HEK293 (cell line): ENCODE results near the gene SLC25A17.

Source experiments
- CTCF ChIA-PET: fragments of 350-600 bp; formaldehyde crosslinking; extraction: SDS; loops from one replicate; lab custom pipeline; 2021; ENCODE audit warnings: antibody characterized with exemption; lab: Yijun Ruan, JAX
- POLR2A ChIA-PET: fragments of 300-600 bp; formaldehyde crosslinking; extraction: SDS; loops from one replicate; lab custom pipeline; 2020; ENCODE audit warnings: antibody characterized with exemption, inconsistent platforms; lab: Yijun Ruan, JAX
- H3K27ac ChIP-seq: fragments of 200-500 bp; sonication (Bioruptor generic); 2 replicates; pipeline ENCODE4 v1.5.1; 2014; ENCODE audit warnings: low read depth, low read length, control low read depth, inconsistent platforms; ENCODE audit errors: extremely low read depth
- H3K36me3 ChIP-seq, 2 experiments: fragments of 200-500 bp in 1 of 2; sonication (Bioruptor generic) in 1 of 2; 1 replicate in 1 of 2; 2 replicates in 1 of 2; pipeline ENCODE4 v1.5.1; 2014 to 2017; ENCODE audit warnings: inconsistent platforms in 2 of 2, low read length in 2 of 2; ENCODE audit not compliant: control insufficient read depth in 2 of 2, insufficient read depth in 1 of 2
- H3K4me1 ChIP-seq: fragments of 200-500 bp; sonication (Bioruptor generic); 2 replicates; pipeline ENCODE4 v1.5.1; 2014; ENCODE audit warnings: mild to moderate bottlenecking, low read length, inconsistent platforms; ENCODE audit not compliant: control insufficient read depth, insufficient read depth
- H3K4me3 ChIP-seq: 2 replicates; pipeline ENCODE4 v1.5.1; 2011; ENCODE audit warnings: low read depth, mild to moderate bottlenecking, control low read depth, low read length, moderate library complexity
- H3K9me3 ChIP-seq: fragments of 200-500 bp; sonication (Bioruptor generic); 2 replicates; pipeline ENCODE4 v1.5.1; 2014; ENCODE audit warnings: low read depth, low read length, inconsistent platforms; ENCODE audit not compliant: control insufficient read depth, insufficient read depth
- KLF10 ChIP-seq: fragments of 450-650 bp; IDR thresholded peaks from 2 replicates; pipeline ENCODE4 v1.5.1; 2018; ENCODE audit warnings: missing biosample characterization, mild to moderate bottlenecking, missing genetic modification characterization
- KLF8 ChIP-seq: fragments of 450-650 bp; formaldehyde crosslinking; IDR thresholded peaks from 2 replicates; pipeline ENCODE4 v1.5.1; 2016; ENCODE audit warnings: missing biosample characterization, missing genetic modification characterization
- OVOL3 ChIP-seq: fragments of 450-650 bp; formaldehyde crosslinking; IDR thresholded peaks from 2 replicates; pipeline ENCODE4 v1.5.1; 2016; ENCODE audit warnings: missing biosample characterization, missing genetic modification characterization
- SCRT2 ChIP-seq: fragments of 450-650 bp; formaldehyde crosslinking; IDR thresholded peaks from 2 replicates; pipeline ENCODE4 v1.5.1; 2016; ENCODE audit warnings: missing biosample characterization, missing genetic modification characterization
- TRIM28 ChIP-seq: IDR thresholded peaks from 2 replicates; pipeline ENCODE4 v1.6.1; 2011; ENCODE audit warnings: low read length, control low read depth, borderline replicate concordance
- ZBTB1 ChIP-seq: fragments of 450-650 bp; formaldehyde crosslinking; IDR thresholded peaks from 2 replicates; pipeline ENCODE4 v1.5.1; 2016; ENCODE audit warnings: missing biosample characterization, missing genetic modification characterization
- ZBTB17 ChIP-seq: fragments of 450-650 bp; formaldehyde crosslinking; IDR thresholded peaks from 2 replicates; pipeline ENCODE4 v1.5.1; 2016; ENCODE audit warnings: missing biosample characterization, missing genetic modification characterization
- ZBTB20 ChIP-seq: fragments of 450-650 bp; formaldehyde crosslinking; IDR thresholded peaks from 2 replicates; pipeline ENCODE4 v1.5.1; 2016; ENCODE audit warnings: missing biosample characterization, missing genetic modification characterization
- ZFP37 ChIP-seq: fragments of 450-650 bp; formaldehyde crosslinking; IDR thresholded peaks from 2 replicates; pipeline ENCODE4 v1.5.1; 2016; ENCODE audit warnings: missing biosample characterization, missing genetic modification characterization
- ZFP69B ChIP-seq: fragments of 450-650 bp; formaldehyde crosslinking; IDR thresholded peaks from 2 replicates; pipeline ENCODE4 v1.5.1; 2016; ENCODE audit warnings: missing biosample characterization, missing genetic modification characterization
- ZNF121 ChIP-seq: fragments of 450-650 bp; formaldehyde crosslinking; IDR thresholded peaks from 2 replicates; pipeline ENCODE4 v1.5.1; 2016; ENCODE audit warnings: missing biosample characterization, missing genetic modification characterization
- ZNF175 ChIP-seq: fragments of 450-650 bp; formaldehyde crosslinking; IDR thresholded peaks from 2 replicates; pipeline ENCODE4 v1.5.1; 2016; ENCODE audit warnings: missing biosample characterization, missing genetic modification characterization
- ZNF341 ChIP-seq: fragments of 450-650 bp; formaldehyde crosslinking; IDR thresholded peaks from 2 replicates; pipeline ENCODE4; 2016; ENCODE audit warnings: low read depth, missing biosample characterization, missing genetic modification characterization
- ZNF398 ChIP-seq: fragments of 450-650 bp; formaldehyde crosslinking; IDR thresholded peaks from 2 replicates; pipeline ENCODE4 v1.5.1; 2017; ENCODE audit warnings: missing biosample characterization, missing genetic modification characterization
- ZNF426 ChIP-seq: fragments of 450-650 bp; formaldehyde crosslinking; IDR thresholded peaks from 2 replicates; pipeline ENCODE4 v1.5.1; 2017; ENCODE audit warnings: missing biosample characterization, missing genetic modification characterization, mild to moderate bottlenecking, inconsistent platforms, moderate library complexity
- ZNF510 ChIP-seq: fragments of 450-650 bp; formaldehyde crosslinking; IDR thresholded peaks from 2 replicates; pipeline ENCODE4 v1.5.1; 2018; ENCODE audit warnings: mild to moderate bottlenecking, missing genetic modification characterization, missing biosample characterization; ENCODE audit not compliant: insufficient replicate concordance
- ZNF830 ChIP-seq: fragments of 450-650 bp; IDR thresholded peaks from 2 replicates; pipeline ENCODE4 v1.5.0; 2018; ENCODE audit warnings: missing biosample characterization, missing genetic modification characterization, low read depth, mild to moderate bottlenecking, moderate library complexity
- ZSCAN18 ChIP-seq: fragments of 450-650 bp; formaldehyde crosslinking; IDR thresholded peaks from 2 replicates; pipeline ENCODE4 v1.5.1; 2016; ENCODE audit warnings: missing biosample characterization, missing genetic modification characterization
- TF ChIP-seq, protein P1 (sequence below): fragments of 450-650 bp; formaldehyde crosslinking; IDR thresholded peaks from 2 replicates; pipeline ENCODE4 v1.5.1; 2016; ENCODE audit warnings: missing biosample characterization, missing genetic modification characterization
- TF ChIP-seq, protein P2 (sequence below): fragments of 450-650 bp; formaldehyde crosslinking; IDR thresholded peaks from 2 replicates; pipeline ENCODE4 v1.5.1; 2017; ENCODE audit warnings: missing biosample characterization, mild to moderate bottlenecking, missing genetic modification characterization, moderate library complexity
- TF ChIP-seq, protein P3 (sequence below): fragments of 450-650 bp; formaldehyde crosslinking; IDR thresholded peaks from 2 replicates; pipeline ENCODE4 v1.5.1; 2016; ENCODE audit warnings: missing biosample characterization, missing genetic modification characterization
- TF ChIP-seq, protein P4 (sequence below): fragments of 450-650 bp; formaldehyde crosslinking; IDR thresholded peaks from 2 replicates; pipeline ENCODE4 v1.5.1; 2016; ENCODE audit warnings: missing biosample characterization, missing genetic modification characterization

SLC25A17 gene

GRCh38 chr22:40857309-40857855 lies 38.2 kb upstream of the SLC25A17 start:
- POLR2A ChIA-PET, result interaction anchor here (0.6 to 2.3 kb wide), 17 partner anchors 10 to 239 kb away, joined by 3 to 14 read pairs (median 3); partner anchors contain the start of genes RBX1 and SLC25A17
- H3K9me3 ChIP-seq, result no peaks in the 10 kb centered on the region
- 0 out of 2 replicates have a peak, but pooled peaks have one; percentile 35 for TF ChIP-seq ZFP69B (tag by site-specific recombination)
- 0 out of 2 replicates have a peak, but pooled peaks have one; percentile 3 for TF ChIP-seq ZBTB17 (tag by site-specific recombination)
- TF ChIP-seq ZNF510, result no peak
- 0 out of 2 replicates have a peak, but pooled peaks have one; percentile 6 for TF ChIP-seq ZBTB20 (tag by site-specific recombination)
- TF ChIP-seq, protein P1, sequence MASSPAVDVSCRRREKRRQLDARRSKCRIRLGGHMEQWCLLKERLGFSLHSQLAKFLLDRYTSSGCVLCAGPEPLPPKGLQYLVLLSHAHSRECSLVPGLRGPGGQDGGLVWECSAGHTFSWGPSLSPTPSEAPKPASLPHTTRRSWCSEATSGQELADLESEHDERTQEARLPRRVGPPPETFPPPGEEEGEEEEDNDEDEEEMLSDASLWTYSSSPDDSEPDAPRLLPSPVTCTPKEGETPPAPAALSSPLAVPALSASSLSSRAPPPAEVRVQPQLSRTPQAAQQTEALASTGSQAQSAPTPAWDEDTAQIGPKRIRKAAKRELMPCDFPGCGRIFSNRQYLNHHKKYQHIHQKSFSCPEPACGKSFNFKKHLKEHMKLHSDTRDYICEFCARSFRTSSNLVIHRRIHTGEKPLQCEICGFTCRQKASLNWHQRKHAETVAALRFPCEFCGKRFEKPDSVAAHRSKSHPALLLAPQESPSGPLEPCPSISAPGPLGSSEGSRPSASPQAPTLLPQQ (tag by site-specific recombination), result 0 out of 2 replicates have a peak, but pooled peaks have one; percentile 58
- peaks cover 13 to 28% of the 10 kb centered on the region in 2 experiments; a peak in 2 of 3 replicates for H3K36me3 ChIP-seq
- H3K27ac ChIP-seq, result peak overlapping the region; percentile 98
- H3K4me3 ChIP-seq, result peak overlapping the region; percentile 53
- CTCF ChIA-PET, result interaction anchor here (0.6 to 1.7 kb wide), 8 partner anchors 9 to 119 kb away, joined by 3 to 8 read pairs (median 3); partner anchors contain the start of gene SLC25A17
- peaks cover 14% of the 10 kb centered on the region for H3K4me1 ChIP-seq

GRCh38 chr22:40856513-40857308 lies 37.6 kb upstream of the SLC25A17 start, which contains the start of the genes ST13 and XPNPEP3:
Gene ST13, minus strand, starts transcription at chr22:40856639. Its CDS starts 99 bp downstream, at chr22:40856540.
Gene XPNPEP3, plus strand, starts transcription at chr22:40857148. Its CDS starts 34 bp downstream, at chr22:40857182.
- H3K36me3 ChIP-seq, result peaks cover 13 to 30% of the 10 kb centered on the region in 2 experiments; a peak in 2 of 3 replicates
- peaks cover 19% of the 10 kb centered on the region for H3K4me1 ChIP-seq
- peak within 1 kb of the TSS; percentile 53 for H3K4me3 ChIP-seq
- H3K27ac ChIP-seq, result peak within 1 kb of the TSS; percentile 98
- no peaks in the 10 kb centered on the region for H3K9me3 ChIP-seq
- ChIA-PET POLR2A (interaction anchor here (0.6 to 2.3 kb wide), 28 partner anchors 11 to 589 kb away, joined by 3 to 14 read pairs (median 3); partner anchors contain the start of genes MCHR1, MRTFA, RBX1 and SLC25A17), CTCF (interaction anchor here (0.6 to 1.7 kb wide), 7 partner anchors 10 to 1546 kb away, joined by 3 to 6 read pairs (median 3); partner anchors contain the start of gene SLC25A17)
- TF ChIP-seq, protein P2, sequence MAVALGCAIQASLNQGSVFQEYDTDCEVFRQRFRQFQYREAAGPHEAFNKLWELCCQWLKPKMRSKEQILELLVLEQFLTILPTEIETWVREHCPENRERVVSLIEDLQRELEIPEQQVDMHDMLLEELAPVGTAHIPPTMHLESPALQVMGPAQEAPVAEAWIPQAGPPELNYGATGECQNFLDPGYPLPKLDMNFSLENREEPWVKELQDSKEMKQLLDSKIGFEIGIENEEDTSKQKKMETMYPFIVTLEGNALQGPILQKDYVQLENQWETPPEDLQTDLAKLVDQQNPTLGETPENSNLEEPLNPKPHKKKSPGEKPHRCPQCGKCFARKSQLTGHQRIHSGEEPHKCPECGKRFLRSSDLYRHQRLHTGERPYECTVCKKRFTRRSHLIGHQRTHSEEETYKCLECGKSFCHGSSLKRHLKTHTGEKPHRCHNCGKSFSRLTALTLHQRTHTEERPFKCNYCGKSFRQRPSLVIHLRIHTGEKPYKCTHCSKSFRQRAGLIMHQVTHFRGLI (tag by site-specific recombination), result peak; percentile 49; the same call in 1 of the 2 replicates
- TF ChIP-seq, protein P3, sequence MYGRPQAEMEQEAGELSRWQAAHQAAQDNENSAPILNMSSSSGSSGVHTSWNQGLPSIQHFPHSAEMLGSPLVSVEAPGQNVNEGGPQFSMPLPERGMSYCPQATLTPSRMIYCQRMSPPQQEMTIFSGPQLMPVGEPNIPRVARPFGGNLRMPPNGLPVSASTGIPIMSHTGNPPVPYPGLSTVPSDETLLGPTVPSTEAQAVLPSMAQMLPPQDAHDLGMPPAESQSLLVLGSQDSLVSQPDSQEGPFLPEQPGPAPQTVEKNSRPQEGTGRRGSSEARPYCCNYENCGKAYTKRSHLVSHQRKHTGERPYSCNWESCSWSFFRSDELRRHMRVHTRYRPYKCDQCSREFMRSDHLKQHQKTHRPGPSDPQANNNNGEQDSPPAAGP, result no peak; the same call in none of the 2 replicates
- TF ChIP-seq ZNF830, result no peak
- peak; percentile 78 for TF ChIP-seq KLF10 (tag by site-specific recombination)
- peak; percentile 91 for TF ChIP-seq ZNF398 (tag by site-specific recombination)
- TF ChIP-seq ZNF121 (tag by site-specific recombination), result no peak
- peak; percentile 93 for TF ChIP-seq KLF8 (tag by site-specific recombination)
- TF ChIP-seq ZFP37, result no peak
- peak; percentile 62; the same call in 1 of the 2 replicates for TF ChIP-seq ZBTB1 (tag by site-specific recombination)
- no peak for TF ChIP-seq ZNF426 (tag by site-specific recombination)
- TF ChIP-seq TRIM28, result peak; percentile 43; the same call in 1 of the 2 replicates
- TF ChIP-seq ZNF341 (tag by site-specific recombination), result peak; percentile 100
- TF ChIP-seq, protein P4, sequence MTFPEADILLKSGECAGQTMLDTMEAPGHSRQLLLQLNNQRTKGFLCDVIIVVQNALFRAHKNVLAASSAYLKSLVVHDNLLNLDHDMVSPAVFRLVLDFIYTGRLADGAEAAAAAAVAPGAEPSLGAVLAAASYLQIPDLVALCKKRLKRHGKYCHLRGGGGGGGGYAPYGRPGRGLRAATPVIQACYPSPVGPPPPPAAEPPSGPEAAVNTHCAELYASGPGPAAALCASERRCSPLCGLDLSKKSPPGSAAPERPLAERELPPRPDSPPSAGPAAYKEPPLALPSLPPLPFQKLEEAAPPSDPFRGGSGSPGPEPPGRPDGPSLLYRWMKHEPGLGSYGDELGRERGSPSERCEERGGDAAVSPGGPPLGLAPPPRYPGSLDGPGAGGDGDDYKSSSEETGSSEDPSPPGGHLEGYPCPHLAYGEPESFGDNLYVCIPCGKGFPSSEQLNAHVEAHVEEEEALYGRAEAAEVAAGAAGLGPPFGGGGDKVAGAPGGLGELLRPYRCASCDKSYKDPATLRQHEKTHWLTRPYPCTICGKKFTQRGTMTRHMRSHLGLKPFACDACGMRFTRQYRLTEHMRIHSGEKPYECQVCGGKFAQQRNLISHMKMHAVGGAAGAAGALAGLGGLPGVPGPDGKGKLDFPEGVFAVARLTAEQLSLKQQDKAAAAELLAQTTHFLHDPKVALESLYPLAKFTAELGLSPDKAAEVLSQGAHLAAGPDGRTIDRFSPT, result peak; percentile 7; the same call in 1 of the 2 replicates
- 0 out of 2 replicates have a peak, but pooled peaks have one; percentile 67 for TF ChIP-seq ZSCAN18 (tag by site-specific recombination)
- 0 out of 2 replicates have a peak, but pooled peaks have one; percentile 20 for TF ChIP-seq SCRT2
- no peak for TF ChIP-seq OVOL3 (tag by site-specific recombination)
- no peak for TF ChIP-seq ZNF175 (tag by site-specific recombination)
